B cell (primary cell): Measurements from ENCODE around the gene LRRC45. TPM values are rescaled to one million over a fixed set of nuclear protein-coding genes. Genes with fewer than 3 reads are reported as not detected.

Source experiments
- ATAC-seq: fragments of 200-7000 bp; cut with Tn5 transposase; one replicate; pipeline ENCODE4 v1.10.0; 2021; ENCODE audit warnings: low read depth, mild to moderate bottlenecking, moderate number of reproducible peaks, moderate library complexity
- CTCF ChIA-PET: fragments of 350-600 bp; sonication (Branson Sonifier 250); formaldehyde crosslinking; loops from one replicate; lab custom pipeline; 2021; ENCODE audit warnings: antibody characterized with exemption, inconsistent platforms; lab: Charles Lee
- POLR2A ChIA-PET: fragments of 350-600 bp; sonication (Branson Sonifier 250); formaldehyde crosslinking; loops from one replicate; lab custom pipeline; 2021; ENCODE audit warnings: antibody characterized with exemption; lab: Charles Lee
- DNase-seq: peaks from one replicate; pipeline ENCODE4 v3.0.0; 2013
- H2AFZ ChIP-seq: 2 replicates; pipeline ENCODE4 v1.6.1; 2012; ENCODE audit warnings: mild to moderate bottlenecking, low read depth, low read length; ENCODE audit not compliant: insufficient read depth, poor library complexity, severe bottlenecking
- H3K27ac ChIP-seq, 2 donors: 1 replicate in 1 of 2; 2 replicates in 1 of 2; pipeline ENCODE4 v1.5.1; 2012 to 2013; ENCODE audit warnings: low read length in 2 of 2, mild to moderate bottlenecking in 2 of 2, moderate library complexity in 1 of 2
- H3K27me3 ChIP-seq, 4 experiments: fragments of 200-600 bp in 1 of 4; sonication (generic) in 1 of 4; replicated peaks in 1 of 4; 1 replicate in 2 of 4; 2 replicates in 2 of 4; pipeline versions ENCODE4 v1.6.1 to v1.7.0; 2013 to 2016; ENCODE audit warnings: low read length in 3 of 4, mild to moderate bottlenecking in 2 of 4, mixed read lengths in 1 of 4, moderate library complexity in 1 of 4; ENCODE audit not compliant: insufficient read depth in 4 of 4, control insufficient read depth in 3 of 4; ENCODE audit errors: control extremely low read depth in 1 of 4
- H3K36me3 ChIP-seq, 2 experiments: replicated peaks in 1 of 2; 1 replicate in 1 of 2; 2 replicates in 1 of 2; pipeline versions ENCODE4 v1.6.1 to v1.7.1; 2013; ENCODE audit warnings: low read length in 1 of 2; ENCODE audit not compliant: insufficient read depth in 2 of 2, control insufficient read depth in 1 of 2; ENCODE audit errors: control extremely low read depth in 1 of 2, extremely low read depth in 1 of 2
- H3K4me1 ChIP-seq, 2 donors: fragments of 200-600 bp in 1 of 2; sonication (generic) in 1 of 2; 1 replicate in 1 of 2; 2 replicates in 1 of 2; pipeline versions ENCODE4 v1.5.1 to v1.6.1; 2013 to 2017; ENCODE audit warnings: low read length in 2 of 2; ENCODE audit not compliant: control insufficient read depth in 2 of 2, insufficient read depth in 2 of 2
- H3K4me2 ChIP-seq: replicated peaks from 2 replicates; pipeline ENCODE3; 2012; ENCODE audit warnings: mild to moderate bottlenecking, low read depth, low read length; ENCODE audit not compliant: poor library complexity, severe bottlenecking
- H3K4me3 ChIP-seq, 5 experiments: fragments of 200-600 bp in 1 of 5; sonication (generic) in 1 of 5; 1 replicate in 3 of 5; 2 replicates in 2 of 5; pipeline versions ENCODE4 v1.5.1 to v1.7.0; 2011 to 2016; ENCODE audit warnings: low read length in 4 of 5, mild to moderate bottlenecking in 4 of 5, low read depth in 2 of 5, control low read depth in 1 of 5, moderate library complexity in 1 of 5; ENCODE audit not compliant: insufficient read depth in 1 of 5; ENCODE audit errors: control extremely low read depth in 1 of 5, extremely low read depth in 1 of 5
- H3K79me2 ChIP-seq: fragments of 200-600 bp; sonication (generic); one replicate; pipeline ENCODE4 v1.6.0; 2016; ENCODE audit warnings: low read length; ENCODE audit not compliant: control insufficient read depth, insufficient read depth
- H3K9ac ChIP-seq: fragments of 200-600 bp; sonication (generic); 2 replicates; pipeline ENCODE4 v1.6.1; 2017; ENCODE audit warnings: mild to moderate bottlenecking, low read length, moderate library complexity
- H3K9me3 ChIP-seq, 3 donors: one replicate each; pipeline versions ENCODE4 v1.6.1 to v1.7.1; 2013; ENCODE audit warnings: low read length in 2 of 3; ENCODE audit not compliant: control insufficient read depth in 2 of 3, insufficient read depth in 1 of 3; ENCODE audit errors: control extremely low read depth in 1 of 3
- H4K20me1 ChIP-seq: 2 replicates; pipeline ENCODE4 v1.6.0; 2012; ENCODE audit warnings: mild to moderate bottlenecking, low read length; ENCODE audit not compliant: insufficient read depth, control insufficient read depth, poor library complexity, severe bottlenecking
- H3K27ac Mint-ChIP-seq: one replicate; pipeline ENCODE4 v1.8.0; 2021; ENCODE audit warnings: mixed read lengths
- H3K27me3 Mint-ChIP-seq: one replicate; pipeline ENCODE4 v1.8.0; 2021; ENCODE audit warnings: mixed read lengths
- H3K4me1 Mint-ChIP-seq: one replicate; pipeline ENCODE4 v1.8.0; 2021; ENCODE audit warnings: mixed read lengths
- H3K4me3 Mint-ChIP-seq: one replicate; pipeline ENCODE4 v1.8.0; 2021; ENCODE audit warnings: mixed read lengths
- H3K9me3 Mint-ChIP-seq: one replicate; pipeline ENCODE4 v1.8.0; 2022; ENCODE audit warnings: mixed read lengths; ENCODE audit not compliant: insufficient read depth
- EZH2 ChIP-seq: IDR thresholded peaks from 2 replicates; pipeline ENCODE4 v1.6.1; 2012; ENCODE audit warnings: borderline replicate concordance, low read depth, mild to moderate bottlenecking, moderate library complexity, low read length; ENCODE audit not compliant: insufficient read depth, poor library complexity, severe bottlenecking
- WGBS: methylation state at CpG from one replicate; pipeline ENCODE4 v1.1.5; 2013; ENCODE audit warnings: missing lambda C conversion rate; ENCODE audit not compliant: insufficient coverage; 5-methylcytosine and 5-hydroxymethylcytosine counted together
- intact Hi-C: fragments of 100-400 bp; cut with micrococcal nuclease; formaldehyde crosslinking; loops from one replicate; pipeline ENCODE4 v1.10.0; 2022
- polyA plus RNA-seq: library from polyadenylated mRNA; depleted of rRNA; stranded (reverse); fragments of >200 nt; gene quantifications from 2 replicates; pipeline ENCODE4 v1.2.3, GENCODE V29; 2012
- total RNA-seq, 2 donors: library from RNA; stranded (reverse); fragments of 120-200 nt in 1 of 2; gene quantifications; 1 replicate in 1 of 2; 2 replicates in 1 of 2; pipeline versions ENCODE4 v1.2.3 to v1.2.4, GENCODE V29; 2013 to 2022
- TF ChIP-seq, protein P1 (sequence below): fragments of 200-600 bp; IDR thresholded peaks from one replicate; pipeline ENCODE4 v1.8.0; 2022; ENCODE audit warnings: antibody characterized with exemption, mild to moderate bottlenecking

LRRC45 gene
- total and polyA plus RNA-seq, 2 donors (not counting 1 experiment from before 2014, with no cell fraction given), result 19.4 to 19.6 TPM

GRCh38 chr17:82061047-82061925 lies 38.2 kb downstream of the LRRC45 start:
- Histone ChIP-seq H3K9ac (no peak overlapping the region), H3K4me1 (peaks cover 12 to 23% of the 10 kb centered on the region in 2 donors), H3K27ac (no peak overlapping the region), H3K79me2 (peaks cover 5% of the 10 kb centered on the region), H2AFZ (no peak overlapping the region), H3K36me3 (peaks cover 0 to 36% of the 10 kb centered on the region in 2 experiments), H3K4me3 (no peak overlapping the region), H3K4me2 (no peak overlapping the region), H4K20me1 (peaks cover 8% of the 10 kb centered on the region), H3K27me3 (no peaks in the 10 kb centered on the region), H3K9me3 (no peaks in the 10 kb centered on the region)
- no peaks in the 10 kb centered on the region for H3K27me3 Mint-ChIP-seq
- TF ChIP-seq EZH2, result no peak
- TF ChIP-seq, protein P1, sequence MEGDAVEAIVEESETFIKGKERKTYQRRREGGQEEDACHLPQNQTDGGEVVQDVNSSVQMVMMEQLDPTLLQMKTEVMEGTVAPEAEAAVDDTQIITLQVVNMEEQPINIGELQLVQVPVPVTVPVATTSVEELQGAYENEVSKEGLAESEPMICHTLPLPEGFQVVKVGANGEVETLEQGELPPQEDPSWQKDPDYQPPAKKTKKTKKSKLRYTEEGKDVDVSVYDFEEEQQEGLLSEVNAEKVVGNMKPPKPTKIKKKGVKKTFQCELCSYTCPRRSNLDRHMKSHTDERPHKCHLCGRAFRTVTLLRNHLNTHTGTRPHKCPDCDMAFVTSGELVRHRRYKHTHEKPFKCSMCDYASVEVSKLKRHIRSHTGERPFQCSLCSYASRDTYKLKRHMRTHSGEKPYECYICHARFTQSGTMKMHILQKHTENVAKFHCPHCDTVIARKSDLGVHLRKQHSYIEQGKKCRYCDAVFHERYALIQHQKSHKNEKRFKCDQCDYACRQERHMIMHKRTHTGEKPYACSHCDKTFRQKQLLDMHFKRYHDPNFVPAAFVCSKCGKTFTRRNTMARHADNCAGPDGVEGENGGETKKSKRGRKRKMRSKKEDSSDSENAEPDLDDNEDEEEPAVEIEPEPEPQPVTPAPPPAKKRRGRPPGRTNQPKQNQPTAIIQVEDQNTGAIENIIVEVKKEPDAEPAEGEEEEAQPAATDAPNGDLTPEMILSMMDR, result no peak
- CTCF ChIA-PET, result no interaction called here
- WGBS, result 95% methylated on average over 31 of the region's 34 CpGs
- peaks cover 11% of the 10 kb centered on the region for H3K4me1 Mint-ChIP-seq
- POLR2A ChIA-PET, result no interaction called here
- ATAC-seq, result no peak
- H3K9me3 Mint-ChIP-seq, result no peaks in the 10 kb centered on the region
- no peak overlapping the region for H3K27ac Mint-ChIP-seq
- intact Hi-C loops, result no loop called here
- no peak overlapping the region for H3K4me3 Mint-ChIP-seq
- DNase-seq, result no peak
